ENCODE results near the gene MYB.
"Not testable (repeated sequence)": the region's sequence is repeated elsewhere in the genome, so short reads cannot be mapped to it uniquely, and the experiment has no call there.

Gene MYB

GRCh38 chr6:135180542-135181332 is at the start of gene MYB:
Gene MYB, plus strand, starts transcription at chr6:135181308. Its CDS starts 206 bp downstream, at chr6:135181514.
- DNase-seq, result peak; percentile 84

- DNase-seq, result no peak
These were observed 48.3 kb upstream of the MYB start for GRCh38 chr6:135132776-135133175.

GRCh38 chr6:135135835-135136234 is 45.3 kb upstream of the MYB start:
- DNase-seq, result no peak

- no peak for DNase-seq
These were observed 43.3 kb upstream of the MYB start for GRCh38 chr6:135137826-135138225.

GRCh38 chr6:135141182-135141581 is 39.9 kb upstream of the MYB start:
- DNase-seq, result no peak

GRCh38 chr6:135141728-135142127 is 39.4 kb upstream of the MYB start:
- no peak for DNase-seq

- DNase-seq, result not testable (repeated sequence)
These were observed 38.9 kb upstream of the MYB start for GRCh38 chr6:135142232-135142631.

- DNase-seq, result no peak
These were observed 36.4 kb upstream of the MYB start for GRCh38 chr6:135144673-135145062.

GRCh38 chr6:135145063-135145800 is 35.9 kb upstream of the MYB start:
- peak; percentile 39 for DNase-seq

- peak; percentile 73 for DNase-seq
These were observed 34.8 kb upstream of the MYB start for GRCh38 chr6:135146162-135146934.

GRCh38 chr6:135147637-135148592 is 33.2 kb upstream of the MYB start:
- no peak for DNase-seq

- DNase-seq, result no peak
These were observed 32.2 kb upstream of the MYB start for GRCh38 chr6:135148889-135149288.

GRCh38 chr6:135149376-135149775 is 31.7 kb upstream of the MYB start:
- no peak for DNase-seq

- DNase-seq, result not testable (repeated sequence)
These were observed 30.6 kb upstream of the MYB start for GRCh38 chr6:135150481-135150880.

- not testable (repeated sequence) for DNase-seq
These were observed 27.0 kb upstream of the MYB start for GRCh38 chr6:135154125-135154524.

GRCh38 chr6:135158397-135158796 is 22.7 kb upstream of the MYB start:
- DNase-seq, result no peak

GRCh38 chr6:135159531-135159930 is 21.6 kb upstream of the MYB start:
- no peak for DNase-seq

- no peak for DNase-seq
These were observed 19.4 kb upstream of the MYB start for GRCh38 chr6:135161411-135162395.

GRCh38 chr6:135162678-135163439 is 18.2 kb upstream of the MYB start:
- DNase-seq, result peak; percentile 7

GRCh38 chr6:135163440-135163738 is 17.7 kb upstream of the MYB start:
- DNase-seq, result no peak

All from NCI-H774 (cell line).